ENCODE measurements around the gene MCTP2.

MCTP2 gene

DNA sequence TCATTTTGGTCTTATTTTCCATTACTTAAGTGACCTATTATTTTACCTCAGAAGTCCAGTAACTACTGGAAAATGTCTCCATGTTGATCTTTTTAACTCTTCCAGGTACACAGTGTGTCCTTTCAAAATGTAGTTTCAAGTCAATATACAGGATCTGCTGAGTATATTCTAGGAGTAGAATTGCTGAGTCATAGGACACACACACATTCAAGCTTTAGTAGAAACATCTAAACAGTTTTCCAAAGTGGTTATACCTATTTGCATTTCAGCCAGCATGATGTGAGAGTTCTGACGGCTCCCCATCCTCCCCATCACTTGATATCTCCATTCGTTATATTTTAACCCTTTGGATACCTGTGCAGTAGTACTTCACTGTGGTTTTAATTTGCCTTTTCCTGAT is 271.9 kb downstream of the MCTP2 start:
- TF ChIP-seq FOXP2 (optimal IDR thresholded peaks at IDR 0.05; ENCODE audit: borderline replicate concordance, extremely low read depth, extremely low read length, insufficient read depth) (no peak), TAF1 (IDR thresholded peaks at IDR 0.05; ENCODE audit: borderline replicate concordance, insufficient read depth, low read length) (no peak), SIN3A (IDR thresholded peaks at IDR 0.05; ENCODE audit: borderline replicate concordance, insufficient read depth, low read length) (no peak), POLR2AphosphoS5 (IDR thresholded peaks at IDR 0.05; ENCODE audit: low read depth, low read length) (no peak)
- TF ChIP-seq, protein P1, sequence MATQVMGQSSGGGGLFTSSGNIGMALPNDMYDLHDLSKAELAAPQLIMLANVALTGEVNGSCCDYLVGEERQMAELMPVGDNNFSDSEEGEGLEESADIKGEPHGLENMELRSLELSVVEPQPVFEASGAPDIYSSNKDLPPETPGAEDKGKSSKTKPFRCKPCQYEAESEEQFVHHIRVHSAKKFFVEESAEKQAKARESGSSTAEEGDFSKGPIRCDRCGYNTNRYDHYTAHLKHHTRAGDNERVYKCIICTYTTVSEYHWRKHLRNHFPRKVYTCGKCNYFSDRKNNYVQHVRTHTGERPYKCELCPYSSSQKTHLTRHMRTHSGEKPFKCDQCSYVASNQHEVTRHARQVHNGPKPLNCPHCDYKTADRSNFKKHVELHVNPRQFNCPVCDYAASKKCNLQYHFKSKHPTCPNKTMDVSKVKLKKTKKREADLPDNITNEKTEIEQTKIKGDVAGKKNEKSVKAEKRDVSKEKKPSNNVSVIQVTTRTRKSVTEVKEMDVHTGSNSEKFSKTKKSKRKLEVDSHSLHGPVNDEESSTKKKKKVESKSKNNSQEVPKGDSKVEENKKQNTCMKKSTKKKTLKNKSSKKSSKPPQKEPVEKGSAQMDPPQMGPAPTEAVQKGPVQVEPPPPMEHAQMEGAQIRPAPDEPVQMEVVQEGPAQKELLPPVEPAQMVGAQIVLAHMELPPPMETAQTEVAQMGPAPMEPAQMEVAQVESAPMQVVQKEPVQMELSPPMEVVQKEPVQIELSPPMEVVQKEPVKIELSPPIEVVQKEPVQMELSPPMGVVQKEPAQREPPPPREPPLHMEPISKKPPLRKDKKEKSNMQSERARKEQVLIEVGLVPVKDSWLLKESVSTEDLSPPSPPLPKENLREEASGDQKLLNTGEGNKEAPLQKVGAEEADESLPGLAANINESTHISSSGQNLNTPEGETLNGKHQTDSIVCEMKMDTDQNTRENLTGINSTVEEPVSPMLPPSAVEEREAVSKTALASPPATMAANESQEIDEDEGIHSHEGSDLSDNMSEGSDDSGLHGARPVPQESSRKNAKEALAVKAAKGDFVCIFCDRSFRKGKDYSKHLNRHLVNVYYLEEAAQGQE (IDR thresholded peaks at IDR 0.05; ENCODE audit: insufficient read depth in 1 of 2, low read depth in 2 of 2, low read length in 2 of 2): no peak

DNA sequence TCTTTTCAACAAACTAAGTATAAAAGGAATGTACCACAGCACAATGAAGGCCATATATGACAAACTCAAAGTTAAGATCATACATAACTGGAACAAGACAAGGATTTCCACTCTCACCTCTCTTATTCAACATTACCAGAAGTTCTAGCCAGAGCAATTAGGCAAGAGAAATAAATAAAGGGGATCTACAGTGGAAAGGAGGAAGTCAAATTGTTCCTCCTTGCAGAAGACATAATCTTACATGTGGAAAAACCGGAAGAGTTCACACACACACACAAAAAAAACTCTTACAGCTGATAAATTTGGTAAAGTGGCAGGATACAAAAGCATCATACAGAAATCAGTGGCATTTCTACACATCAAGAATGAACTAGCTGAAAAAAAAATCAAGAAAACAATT is 277.9 kb downstream of the MCTP2 start:
- TF ChIP-seq SIN3A (IDR thresholded peaks at IDR 0.05; ENCODE audit: borderline replicate concordance, insufficient read depth, low read length): no peak
- no peak for TF ChIP-seq TAF1 (IDR thresholded peaks at IDR 0.05; ENCODE audit: borderline replicate concordance, insufficient read depth, low read length)

DNA sequence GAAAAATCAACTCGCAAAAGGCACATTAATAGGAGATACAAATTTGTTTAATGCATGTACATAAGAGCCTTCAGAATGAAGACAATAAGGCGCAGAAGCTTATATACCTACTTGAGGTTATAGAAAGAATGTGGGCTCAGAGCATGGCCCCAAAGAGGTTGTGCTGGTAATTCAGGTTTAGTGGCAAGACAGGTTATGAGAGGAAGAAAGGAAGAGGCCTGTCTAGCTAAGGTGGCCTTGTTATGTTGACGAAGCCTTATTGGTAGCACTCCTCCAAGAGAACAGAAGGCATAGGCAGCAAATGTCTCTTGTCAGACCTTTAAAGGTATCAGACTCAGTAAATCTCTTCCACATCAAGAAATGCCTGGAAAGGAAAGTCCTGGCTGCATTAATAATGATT is 290.8 kb downstream of the MCTP2 start:
- TF ChIP-seq TAF1 (IDR thresholded peaks at IDR 0.05; ENCODE audit: borderline replicate concordance, insufficient read depth, low read length) (no peak), SIN3A (IDR thresholded peaks at IDR 0.05; ENCODE audit: borderline replicate concordance, insufficient read depth, low read length) (no peak)

DNA sequence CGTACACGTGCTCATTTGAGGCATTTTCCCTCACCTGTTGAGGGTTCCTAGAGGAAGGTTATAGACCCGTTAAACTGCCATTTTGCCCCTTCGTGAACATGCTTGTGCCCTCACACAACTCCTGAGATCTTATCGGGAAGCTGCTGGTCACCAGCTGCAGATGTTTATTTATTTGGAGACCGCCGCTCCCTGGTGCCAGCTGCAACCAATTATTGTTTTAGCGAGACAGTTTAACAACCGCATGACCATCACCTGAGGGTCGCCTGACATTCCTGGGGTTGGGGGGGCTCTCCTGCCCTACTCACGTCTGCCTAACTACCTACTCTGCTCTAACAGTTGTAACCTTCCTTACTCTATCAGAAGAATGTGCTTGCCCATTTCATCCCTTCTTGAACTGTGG is 292.5 kb downstream of the MCTP2 start:
- TF ChIP-seq TAF1 (IDR thresholded peaks at IDR 0.05; ENCODE audit: borderline replicate concordance, insufficient read depth, low read length): no peak
- TF ChIP-seq FOXP2 (optimal IDR thresholded peaks at IDR 0.05; ENCODE audit: borderline replicate concordance, extremely low read depth, extremely low read length, insufficient read depth): no peak
- no peak for TF ChIP-seq POLR2AphosphoS5 (IDR thresholded peaks at IDR 0.05; ENCODE audit: low read depth, low read length)
- TF ChIP-seq SIN3A (IDR thresholded peaks at IDR 0.05; ENCODE audit: borderline replicate concordance, insufficient read depth, low read length): no peak
- TF ChIP-seq, protein P1 (IDR thresholded peaks at IDR 0.05; ENCODE audit: insufficient read depth in 1 of 2, low read depth in 2 of 2, low read length in 2 of 2): no peak

DNA sequence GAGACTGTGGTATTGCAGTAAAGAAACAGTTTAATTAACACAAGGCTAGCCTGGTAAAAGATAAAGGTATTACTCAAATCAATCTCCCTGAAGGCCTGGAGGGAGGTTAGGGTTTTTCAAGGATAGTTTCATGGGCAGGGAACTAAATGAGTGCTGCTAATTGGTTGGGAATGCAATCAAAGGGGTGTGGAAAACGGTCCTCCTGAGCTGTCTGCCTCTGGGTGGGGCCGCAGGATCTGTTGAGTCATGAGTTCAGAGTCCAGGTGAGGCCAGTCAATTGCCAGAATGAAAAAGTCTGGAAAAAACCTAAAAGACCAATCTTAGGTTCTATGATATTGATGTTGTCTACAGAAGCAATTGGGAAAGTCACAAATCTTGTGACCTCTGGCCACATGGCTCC is 293.2 kb downstream of the MCTP2 start:
- TF ChIP-seq TAF1 (IDR thresholded peaks at IDR 0.05; ENCODE audit: borderline replicate concordance, insufficient read depth, low read length) (no peak), SIN3A (IDR thresholded peaks at IDR 0.05; ENCODE audit: borderline replicate concordance, insufficient read depth, low read length) (no peak), FOXP2 (optimal IDR thresholded peaks at IDR 0.05; ENCODE audit: borderline replicate concordance, extremely low read depth, extremely low read length, insufficient read depth) (no peak), POLR2AphosphoS5 (IDR thresholded peaks at IDR 0.05; ENCODE audit: low read depth, low read length) (no peak)
- TF ChIP-seq, protein P1 (IDR thresholded peaks at IDR 0.05; ENCODE audit: insufficient read depth in 1 of 2, low read depth in 2 of 2, low read length in 2 of 2): no peak

DNA sequence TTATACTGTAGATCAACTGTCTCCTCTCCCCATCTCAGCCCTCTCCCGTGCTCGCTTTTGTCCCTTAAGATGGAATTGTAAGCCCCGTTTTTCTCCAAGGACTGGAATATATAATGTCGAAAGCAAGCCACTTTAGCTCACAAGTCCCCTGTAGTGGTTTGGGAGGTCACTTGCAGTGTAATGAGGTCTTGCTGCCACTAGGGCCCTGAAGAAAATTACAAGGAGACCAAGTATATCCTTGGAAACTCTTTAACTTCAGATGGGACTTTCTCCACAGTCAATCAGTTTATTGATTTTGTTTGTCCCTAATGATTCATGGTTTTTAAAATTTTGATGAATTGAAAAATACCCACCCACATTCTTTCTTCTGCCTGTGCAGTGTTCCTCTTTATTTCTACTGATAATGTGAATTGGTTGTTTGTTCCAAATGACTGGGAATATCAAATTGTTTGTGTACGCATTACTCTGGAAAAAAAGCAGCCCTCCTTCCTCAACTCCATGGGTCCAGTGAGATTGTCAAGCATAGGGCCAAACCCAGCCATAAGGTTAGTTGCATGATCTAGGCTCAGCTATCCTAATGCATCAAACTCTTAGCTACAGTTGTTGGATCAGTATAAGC is 294.8 kb downstream of the MCTP2 start:
- TF ChIP-seq, protein P1 (IDR thresholded peaks at IDR 0.05; ENCODE audit: insufficient read depth in 1 of 2, low read depth in 2 of 2, low read length in 2 of 2): no peak
